ENCODE measurements around the gene NPDC1. TPM values are rescaled to one million over a fixed set of nuclear protein-coding genes. Genes with fewer than 3 reads are reported as not detected.

NPDC1 gene
- total and polyA plus RNA-seq, 2 of the 8 experiments (the other 6 are each of a cell fraction or from before 2014, with no cell fraction given), result 26.2 to 44.1 TPM

DNA sequence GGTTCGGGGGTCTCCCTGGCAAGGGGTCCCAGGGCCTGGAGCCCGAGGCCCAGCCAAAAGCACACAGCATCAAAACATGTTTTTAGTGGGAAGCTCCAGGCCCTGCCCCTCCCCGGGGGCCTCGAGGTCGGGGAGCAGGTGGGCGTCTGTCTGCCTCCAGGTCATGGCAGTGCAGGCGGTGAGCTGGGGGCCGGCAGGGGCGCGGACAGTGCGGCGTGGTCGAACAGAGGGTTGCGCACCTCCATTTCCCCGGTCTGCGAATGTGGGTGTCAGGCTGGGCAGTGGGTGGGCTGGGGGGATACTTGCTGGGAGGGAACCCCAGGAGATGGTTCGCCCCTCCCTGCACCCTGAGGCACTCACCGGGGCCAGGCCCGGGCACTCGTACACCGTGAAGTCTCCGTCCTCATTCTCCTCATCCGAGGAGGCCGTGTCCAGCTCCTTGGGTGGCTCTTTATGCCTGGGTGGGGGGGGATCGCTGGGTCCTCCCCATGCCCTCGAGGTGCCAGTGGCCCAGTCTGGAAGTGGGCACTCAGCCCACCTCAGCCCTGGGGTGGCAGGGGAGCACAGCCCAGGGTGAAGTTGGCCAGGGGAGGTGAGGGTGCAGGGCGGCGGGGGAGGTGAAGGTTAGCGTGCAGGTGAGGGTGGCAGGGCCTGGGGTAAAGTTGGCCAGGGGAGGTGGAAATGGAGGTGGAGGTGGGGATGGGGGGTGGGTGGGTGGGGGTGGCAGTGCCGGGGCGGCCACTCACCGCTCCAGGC, 6.2 kb downstream of the NPDC1 start (continued):
- TF ChIP-seq FOSL1 (IDR thresholded peaks at IDR 0.05; ENCODE audit: insufficient read depth, low read depth, low read length) (no peak), SIRT6 (IDR thresholded peaks at IDR 0.05; ENCODE audit: low read length) (no peak), KDM1A (IDR thresholded peaks at IDR 0.05; ENCODE audit: borderline replicate concordance, low read length) (no peak), CREB1 (IDR thresholded peaks at IDR 0.05) (no peak), SUZ12 (IDR thresholded peaks at IDR 0.05; ENCODE audit: low read length) (no peak)
